ENCODE data around the gene GALNS. TPM values are rescaled to one million over a fixed set of nuclear protein-coding genes. Genes with fewer than 3 reads are reported as not detected.

GALNS gene, protein sequence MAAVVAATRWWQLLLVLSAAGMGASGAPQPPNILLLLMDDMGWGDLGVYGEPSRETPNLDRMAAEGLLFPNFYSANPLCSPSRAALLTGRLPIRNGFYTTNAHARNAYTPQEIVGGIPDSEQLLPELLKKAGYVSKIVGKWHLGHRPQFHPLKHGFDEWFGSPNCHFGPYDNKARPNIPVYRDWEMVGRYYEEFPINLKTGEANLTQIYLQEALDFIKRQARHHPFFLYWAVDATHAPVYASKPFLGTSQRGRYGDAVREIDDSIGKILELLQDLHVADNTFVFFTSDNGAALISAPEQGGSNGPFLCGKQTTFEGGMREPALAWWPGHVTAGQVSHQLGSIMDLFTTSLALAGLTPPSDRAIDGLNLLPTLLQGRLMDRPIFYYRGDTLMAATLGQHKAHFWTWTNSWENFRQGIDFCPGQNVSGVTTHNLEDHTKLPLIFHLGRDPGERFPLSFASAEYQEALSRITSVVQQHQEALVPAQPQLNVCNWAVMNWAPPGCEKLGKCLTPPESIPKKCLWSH
- 10 to 100 TPM; 10.7 to 22.7 (median 13.3) TPM for total RNA-seq
- 10 to 100 TPM; 14.1 to 16.4 TPM for polyA plus RNA-seq
- long read RNA-seq, donor 1, full-length matches to known transcripts: 13 of 24 reads
- long read RNA-seq, donor 1, partial matches to known transcripts: 2 of 24 reads
- long read RNA-seq, donor 1, other reads (novel, unspliced or antisense): 9 of 24 reads
- long read RNA-seq, donor 2, transcript GALNS-201 (14 exons, 2,363 nt): major isoform, 69 of 78 reads
- long read RNA-seq, donor 2, partial matches to known transcripts: 4 of 78 reads
- long read RNA-seq, donor 2, other reads (novel, unspliced or antisense): 5 of 78 reads
- long read RNA-seq, donor 3, transcript GALNS-201 (14 exons, 2,363 nt): major isoform, 14 of 34 reads
- long read RNA-seq, donor 3, partial matches to known transcripts: 6 of 34 reads
- long read RNA-seq, donor 3, other reads (novel, unspliced or antisense): 14 of 34 reads

DNA sequence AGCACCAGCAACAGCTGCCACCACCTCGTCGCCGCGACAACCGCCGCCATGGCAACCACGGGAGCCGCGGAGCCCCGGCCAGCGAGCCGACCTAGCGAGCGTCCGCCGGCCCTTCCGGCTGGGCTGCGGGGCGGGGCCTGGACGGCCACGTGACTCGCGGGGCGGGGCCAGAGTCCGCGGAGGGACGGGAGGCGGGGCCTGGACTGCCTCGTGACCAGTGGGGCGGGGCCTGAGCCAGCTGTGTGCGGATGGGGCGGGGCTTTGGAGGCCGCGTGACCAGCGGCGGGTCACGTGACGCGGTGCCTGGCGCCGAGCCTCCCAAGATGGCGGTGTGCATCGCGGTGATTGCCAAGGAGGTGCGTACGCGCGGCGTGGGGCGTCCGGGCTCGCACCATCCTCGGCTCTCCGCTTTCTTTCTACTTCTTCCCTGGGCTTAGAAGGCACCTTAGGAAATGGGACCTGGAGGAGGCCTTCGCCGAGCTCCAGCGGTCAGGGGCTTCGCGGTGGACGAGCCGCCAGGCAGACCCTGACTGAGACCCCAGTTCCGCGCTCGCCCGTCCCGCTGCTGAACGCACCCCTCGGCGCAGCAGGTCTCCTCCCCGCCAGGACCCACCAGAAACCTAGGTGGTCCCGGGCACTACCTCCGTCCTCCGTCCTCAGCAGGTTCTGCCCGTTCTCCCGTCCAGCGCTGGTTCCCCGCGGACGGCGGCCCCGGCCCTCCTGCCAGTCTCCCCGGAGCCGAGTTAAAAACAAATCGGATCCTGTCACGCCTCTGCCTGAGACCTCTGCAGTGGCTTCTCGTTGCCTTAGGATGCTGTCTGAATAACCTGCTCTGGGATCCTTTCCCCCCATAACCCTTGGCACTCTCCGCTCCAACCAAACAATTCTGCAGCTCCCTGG is at the start of gene GALNS, which contains the start of gene TRAPPC2L:
TSS of gene GALNS (minus strand) at position 120 of the 900 bp plus-strand sequence. CDS start at position 50, 70 bp downstream.
TSS of gene TRAPPC2L (plus strand) at position 300 of the 900 bp plus-strand sequence. CDS start at position 324, 24 bp downstream.
- DNase-seq (peak; percentile 98 to 100 (median 99)), ATAC-seq (peak; percentile 93 to 98 (median 98))
- Histone ChIP-seq H3K4me3 (peak within 1 kb of the TSS; percentile 63 to 98 (median 90)), H3K27me3 (no peaks in the 10 kb centered on the region), H3K9me3 (no peaks in the 10 kb centered on the region), H3K4me1 (peaks cover 0 to 52% (median 21%) of the 10 kb centered on the region in 12 donors), H3K36me3 (peaks cover 0 to 37% (median 32%) of the 10 kb centered on the region in 9 donors), H3K27ac (peak within 1 kb of the TSS in 11 of 12 donors; percentile 53 to 86 (median 81))
- peak in 1 of 2 donors; percentile 88 for TF ChIP-seq POLR2A (IDR thresholded peaks at IDR 0.05)
- TF ChIP-seq, protein P1, sequence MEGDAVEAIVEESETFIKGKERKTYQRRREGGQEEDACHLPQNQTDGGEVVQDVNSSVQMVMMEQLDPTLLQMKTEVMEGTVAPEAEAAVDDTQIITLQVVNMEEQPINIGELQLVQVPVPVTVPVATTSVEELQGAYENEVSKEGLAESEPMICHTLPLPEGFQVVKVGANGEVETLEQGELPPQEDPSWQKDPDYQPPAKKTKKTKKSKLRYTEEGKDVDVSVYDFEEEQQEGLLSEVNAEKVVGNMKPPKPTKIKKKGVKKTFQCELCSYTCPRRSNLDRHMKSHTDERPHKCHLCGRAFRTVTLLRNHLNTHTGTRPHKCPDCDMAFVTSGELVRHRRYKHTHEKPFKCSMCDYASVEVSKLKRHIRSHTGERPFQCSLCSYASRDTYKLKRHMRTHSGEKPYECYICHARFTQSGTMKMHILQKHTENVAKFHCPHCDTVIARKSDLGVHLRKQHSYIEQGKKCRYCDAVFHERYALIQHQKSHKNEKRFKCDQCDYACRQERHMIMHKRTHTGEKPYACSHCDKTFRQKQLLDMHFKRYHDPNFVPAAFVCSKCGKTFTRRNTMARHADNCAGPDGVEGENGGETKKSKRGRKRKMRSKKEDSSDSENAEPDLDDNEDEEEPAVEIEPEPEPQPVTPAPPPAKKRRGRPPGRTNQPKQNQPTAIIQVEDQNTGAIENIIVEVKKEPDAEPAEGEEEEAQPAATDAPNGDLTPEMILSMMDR (IDR thresholded peaks at IDR 0.05): no peak
- WGBS, 4 donors: 0 to 1% (median 0%) methylated on average over 46 to 87 of the region's 87 CpGs
- intact Hi-C loops (cut with DNase I): loop anchor here in 4 of 10 donors (1.0 to 10.0 kb wide), 7 partner anchors 29 to 360 kb away; partner anchors contain the start of genes ZNF778 (in 2 of the 4) and APRT (in 1 of the 4)

GRCh38 chr16:88906020-88906419 is 49.3 kb upstream of the GALNS start:
- Histone ChIP-seq H3K27me3 (no peaks in the 10 kb centered on the region), H3K9me3 (no peaks in the 10 kb centered on the region), H3K36me3 (peaks cover 0 to 9% (median under 1%) of the 10 kb centered on the region in 9 donors), H3K4me1 (peaks cover 0 to 52% (median 18%) of the 10 kb centered on the region in 12 donors), H3K4me3 (no peak overlapping the region), H3K27ac (no peak overlapping the region)
- 84 to 87% (median 85%) methylated on average over 16 of the region's 16 CpGs for WGBS, 4 donors
- DNase-seq (no peak), ATAC-seq (no peak)
- intact Hi-C loops (cut with DNase I): no loop called here
- no peak for TF ChIP-seq POLR2A (IDR thresholded peaks at IDR 0.05)
- TF ChIP-seq, protein P1 (IDR thresholded peaks at IDR 0.05): no peak

DNA sequence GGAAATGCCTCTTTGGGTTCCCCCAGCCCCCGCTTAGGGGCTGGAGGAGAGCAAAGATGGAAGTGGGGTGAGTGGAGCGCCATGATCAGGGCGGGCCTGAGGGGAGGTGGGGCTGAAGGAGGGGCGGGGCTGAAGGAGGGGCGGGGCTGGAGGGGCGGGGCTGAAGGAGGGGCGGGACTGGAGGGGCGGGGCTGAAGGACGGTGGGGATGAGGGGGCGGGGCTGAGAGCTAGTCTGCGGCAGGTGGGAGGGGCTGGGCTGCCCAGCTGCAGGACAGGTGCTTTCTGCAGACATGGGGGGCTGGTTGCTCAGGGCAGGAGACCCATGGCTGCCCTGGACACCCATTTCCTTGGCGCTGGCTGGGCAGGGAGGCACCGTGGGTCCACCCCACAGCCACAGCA is 48.8 kb upstream of the GALNS start:
- H3K4me1 ChIP-seq: peaks cover 0 to 47% (median 14%) of the 10 kb centered on the region in 12 donors
- TF ChIP-seq, protein P1 (IDR thresholded peaks at IDR 0.05): no peak
- intact Hi-C loops (cut with DNase I): no loop called here
- peak overlapping the region in 2 of 12 donors; percentile 0 to 43 for H3K27ac ChIP-seq
- H3K9me3 ChIP-seq: no peaks in the 10 kb centered on the region
- peak in 1 of 4 donors; percentile 8 for ATAC-seq
- H3K4me3 ChIP-seq: no peak overlapping the region
- WGBS, 4 donors: 34 to 46% (median 42%) methylated on average over 5 to 13 of the region's 13 CpGs
- DNase-seq: no peak
- peaks cover 0 to 13% (median 5%) of the 10 kb centered on the region in 9 donors for H3K36me3 ChIP-seq
- H3K27me3 ChIP-seq: no peaks in the 10 kb centered on the region

All from heart left ventricle (tissue), 16 donors.